BLaER1 treated with 17β-estradiol and CSF1 and Interleukin-3, amounts not matched to agents 10 nM and 100 nM (cell line): ENCODE results near the gene PRDM16.

Experiments used
- H3K27ac ChIP-seq, 11 experiments: shearing (Covaris generic); formaldehyde crosslinking; 2 replicates each; pipeline ENCODE4 v1.8.1; 2022
- H3K27me3 ChIP-seq, 11 experiments: shearing (Covaris generic); formaldehyde crosslinking; 2 replicates each; pipeline ENCODE4 v1.8.1; 2022
- H3K36me3 ChIP-seq, 11 experiments: shearing (Covaris generic); formaldehyde crosslinking; 2 replicates each; pipeline ENCODE4 v1.8.1; 2022
- H3K4me1 ChIP-seq, 10 experiments: shearing (Covaris generic); formaldehyde crosslinking; 2 replicates each; pipeline ENCODE4 v1.8.1; 2022
- H3K4me2 ChIP-seq, 11 experiments: shearing (Covaris generic); formaldehyde crosslinking; 2 replicates each; pipeline ENCODE4 v1.8.1; 2022
- H3K4me3 ChIP-seq, 10 experiments: shearing (Covaris generic); formaldehyde crosslinking; 2 replicates each; pipeline ENCODE4 v1.8.1; 2022
- H3K9ac ChIP-seq, 11 experiments: shearing (Covaris generic); formaldehyde crosslinking; 2 replicates each; pipeline ENCODE4 v1.8.1; 2022
- H3K9me3 ChIP-seq, 11 experiments: shearing (Covaris generic); formaldehyde crosslinking; replicated peaks in 1 of 11; 2 replicates each; pipeline ENCODE4 v1.8.1; 2022
- H4K20me1 ChIP-seq, 11 experiments: shearing (Covaris generic); formaldehyde crosslinking; 2 replicates each; pipeline ENCODE4 v1.8.1; 2022
- Cebpa-rat ChIP-seq, 11 experiments: shearing (Covaris generic); IDR thresholded peaks; 2 replicates each; pipeline ENCODE4 v1.8.1; 2022

PRDM16 gene

GRCh38 chr1:3219791-3220467, 150.9 kb downstream of the PRDM16 start:
- H3K27me3 ChIP-seq = peaks cover 0 to 40% (median 19%) of the 10 kb centered on the region in 11 experiments; a peak in 13 of 22 replicates
- H3K4me2 ChIP-seq = peak overlapping the region in 8 of 11 experiments; percentile 74 to 91 (median 84); a peak in 16 of 22 replicates
- no peak for TF ChIP-seq Cebpa-rat (IDR thresholded peaks at IDR 0.05)
- no peak overlapping the region; a peak in 1 of 20 replicates for H3K4me3 ChIP-seq
- peaks cover 10 to 56% (median 42%) of the 10 kb centered on the region in 10 experiments for H3K4me1 ChIP-seq
- peaks cover 0 to 21% (median 0%) of the 10 kb centered on the region in 11 experiments; a peak in 2 of 22 replicates for H4K20me1 ChIP-seq
- peak overlapping the region in 2 of 11 experiments; percentile 5 to 9; a peak in 2 of 22 replicates for H3K9ac ChIP-seq
- H3K36me3 ChIP-seq = no peaks in the 10 kb centered on the region
- no peaks in the 10 kb centered on the region for H3K9me3 ChIP-seq
- no peak overlapping the region for H3K27ac ChIP-seq

- Histone ChIP-seq H3K9ac (no peak overlapping the region; a peak in 1 of 22 replicates), H3K27ac (no peak overlapping the region), H4K20me1 (peaks cover 0 to 30% (median 0%) of the 10 kb centered on the region in 11 experiments; a peak in 5 of 22 replicates), H3K4me3 (no peak overlapping the region; a peak in 1 of 20 replicates), H3K36me3 (no peaks in the 10 kb centered on the region), H3K9me3 (no peaks in the 10 kb centered on the region), H3K4me1 (peaks cover 10 to 55% (median 40%) of the 10 kb centered on the region in 10 experiments), H3K27me3 (peaks cover 0 to 54% (median 34%) of the 10 kb centered on the region in 11 experiments; a peak in 17 of 22 replicates), H3K4me2 (peak overlapping the region; percentile 64 to 91 (median 81))
- no peak for TF ChIP-seq Cebpa-rat (IDR thresholded peaks at IDR 0.05)
Observed at GRCh38 chr1:3221112-3222041, 152.4 kb downstream of the PRDM16 start.

- Histone ChIP-seq H3K27ac (no peak overlapping the region), H3K4me3 (no peak overlapping the region; a peak in 1 of 20 replicates), H3K27me3 (peaks cover 0 to 58% (median 42%) of the 10 kb centered on the region in 11 experiments; a peak in 17 of 22 replicates)
Observed at GRCh38 chr1:3222042-3222692, 153.2 kb downstream of the PRDM16 start.

GRCh38 chr1:3225661-3226060, 156.7 kb downstream of the PRDM16 start:
- Histone ChIP-seq H3K4me3 (no peak overlapping the region), H3K4me1 (peaks cover 10 to 56% (median 37%) of the 10 kb centered on the region in 10 experiments), H3K9me3 (no peaks in the 10 kb centered on the region), H4K20me1 (peaks cover 0 to 43% (median 0%) of the 10 kb centered on the region in 11 experiments; a peak in 6 of 22 replicates), H3K27ac (no peak overlapping the region), H3K36me3 (no peaks in the 10 kb centered on the region), H3K27me3 (peaks cover 0 to 59% (median 42%) of the 10 kb centered on the region in 11 experiments; a peak in 16 of 22 replicates), H3K4me2 (no peak overlapping the region), H3K9ac (no peak overlapping the region)
- TF ChIP-seq Cebpa-rat (IDR thresholded peaks at IDR 0.05) = no peak

More at GRCh38 chr1:3222042-3222692, 153.2 kb downstream of the PRDM16 start:
- no peak for TF ChIP-seq Cebpa-rat (IDR thresholded peaks at IDR 0.05)
- no peak overlapping the region for H3K9ac ChIP-seq
- H3K4me2 ChIP-seq = peak overlapping the region; percentile 64 to 91 (median 81)
- peaks cover 10 to 55% (median 40%) of the 10 kb centered on the region in 10 experiments for H3K4me1 ChIP-seq
- H4K20me1 ChIP-seq = peaks cover 0 to 38% (median 0%) of the 10 kb centered on the region in 11 experiments; a peak in 5 of 22 replicates
- no peaks in the 10 kb centered on the region for H3K36me3 ChIP-seq
- H3K9me3 ChIP-seq = no peaks in the 10 kb centered on the region

- H3K27ac ChIP-seq = no peak overlapping the region
- no peak overlapping the region for H3K4me3 ChIP-seq
- H4K20me1 ChIP-seq = peaks cover 0 to 48% (median 0%) of the 10 kb centered on the region in 11 experiments; a peak in 6 of 22 replicates
- H3K9me3 ChIP-seq = no peaks in the 10 kb centered on the region
- no peak for TF ChIP-seq Cebpa-rat (IDR thresholded peaks at IDR 0.05)
- no peak overlapping the region for H3K4me2 ChIP-seq
- H3K4me1 ChIP-seq = peaks cover 8 to 53% (median 34%) of the 10 kb centered on the region in 10 experiments
- no peak overlapping the region for H3K9ac ChIP-seq
- no peaks in the 10 kb centered on the region for H3K36me3 ChIP-seq
- peaks cover 0 to 64% (median 42%) of the 10 kb centered on the region in 11 experiments; a peak in 16 of 22 replicates for H3K27me3 ChIP-seq
Observed at GRCh38 chr1:3226191-3226590, 157.2 kb downstream of the PRDM16 start.

- peaks cover 0 to 54% (median 0%) of the 10 kb centered on the region in 11 experiments; a peak in 6 of 22 replicates for H4K20me1 ChIP-seq
- no peak overlapping the region for H3K4me3 ChIP-seq
- H3K36me3 ChIP-seq = no peaks in the 10 kb centered on the region
- H3K4me1 ChIP-seq = peaks cover 2 to 47% (median 27%) of the 10 kb centered on the region in 10 experiments
- H3K9ac ChIP-seq = no peak overlapping the region
- H3K4me2 ChIP-seq = no peak overlapping the region
- H3K27ac ChIP-seq = no peak overlapping the region
- no peak for TF ChIP-seq Cebpa-rat (IDR thresholded peaks at IDR 0.05)
- peaks cover 0 to 70% (median 42%) of the 10 kb centered on the region in 11 experiments; a peak in 16 of 22 replicates for H3K27me3 ChIP-seq
- H3K9me3 ChIP-seq = no peaks in the 10 kb centered on the region
Observed at GRCh38 chr1:3226701-3227350, 157.8 kb downstream of the PRDM16 start.

GRCh38 chr1:3227351-3227704, 158.3 kb downstream of the PRDM16 start:
- no peak overlapping the region for H3K27ac ChIP-seq
- TF ChIP-seq Cebpa-rat (IDR thresholded peaks at IDR 0.05) = no peak
- H3K4me3 ChIP-seq = no peak overlapping the region
- no peaks in the 10 kb centered on the region for H3K9me3 ChIP-seq
- no peaks in the 10 kb centered on the region for H3K36me3 ChIP-seq
- peaks cover 0 to 57% (median 0%) of the 10 kb centered on the region in 11 experiments; a peak in 7 of 22 replicates for H4K20me1 ChIP-seq
- no peak overlapping the region for H3K4me2 ChIP-seq
- H3K27me3 ChIP-seq = peaks cover 0 to 72% (median 42%) of the 10 kb centered on the region in 11 experiments; a peak in 16 of 22 replicates
- H3K4me1 ChIP-seq = peaks cover 0 to 43% (median 23%) of the 10 kb centered on the region in 10 experiments; a peak in 17 of 20 replicates
- no peak overlapping the region for H3K9ac ChIP-seq

- H3K4me2 ChIP-seq = no peak overlapping the region
- peaks cover 0 to 57% (median 0%) of the 10 kb centered on the region in 11 experiments; a peak in 7 of 22 replicates for H4K20me1 ChIP-seq
- no peak for TF ChIP-seq Cebpa-rat (IDR thresholded peaks at IDR 0.05)
- peaks cover 0 to 37% (median 19%) of the 10 kb centered on the region in 10 experiments; a peak in 12 of 20 replicates for H3K4me1 ChIP-seq
- peaks cover 0 to 72% (median 42%) of the 10 kb centered on the region in 11 experiments; a peak in 16 of 22 replicates for H3K27me3 ChIP-seq
- no peak overlapping the region for H3K4me3 ChIP-seq
- H3K9ac ChIP-seq = no peak overlapping the region
- no peak overlapping the region for H3K27ac ChIP-seq
- no peaks in the 10 kb centered on the region for H3K9me3 ChIP-seq
- no peaks in the 10 kb centered on the region for H3K36me3 ChIP-seq
Observed at GRCh38 chr1:3227893-3228292, 158.9 kb downstream of the PRDM16 start.
